WI38 (cell line): Measurements from ENCODE around the gene TESK2.
"Not testable (repeated sequence)": the region's sequence is repeated elsewhere in the genome, so short reads cannot be mapped to it uniquely, and the experiment has no call there.

Experiments used
- H3K4me3 ChIP-seq: 2 replicates; pipeline ENCODE4 v1.5.1; 2011; ENCODE audit warnings: low read depth, mild to moderate bottlenecking, control low read depth, low read length
- CTCF ChIP-seq: IDR thresholded peaks from 2 replicates; pipeline ENCODE4 v1.5.1; 2012; ENCODE audit warnings: low read depth, mild to moderate bottlenecking, control low read depth, low read length

TESK2 gene

GRCh38 chr1:45490626-45491486 is at the start of gene TESK2:
Gene TESK2 (minus strand): TSS chr1:45491163. CDS start chr1:45457785, 33,378 bp downstream.
- peak within 1 kb of the TSS; percentile 80 for H3K4me3 ChIP-seq
- no peak for TF ChIP-seq CTCF

DNA sequence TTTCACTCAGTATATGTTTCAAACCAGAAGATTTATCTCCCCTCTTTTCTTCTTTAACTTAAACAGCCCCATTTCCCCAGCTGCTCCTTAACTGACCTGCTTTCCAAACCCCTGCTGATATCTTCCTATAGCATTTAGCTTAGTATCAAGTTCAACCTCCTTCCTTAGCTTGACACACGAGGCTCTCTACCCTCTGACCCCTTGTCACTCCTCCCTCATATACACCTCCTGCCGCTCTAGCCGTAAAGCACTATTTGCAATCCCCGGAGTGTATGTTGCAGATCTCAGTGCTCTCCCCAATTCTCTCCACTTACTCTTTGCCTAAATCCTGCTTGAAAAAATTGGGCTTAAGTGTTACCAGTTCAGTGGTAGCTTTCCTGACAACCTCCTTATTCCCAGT is 45.9 kb upstream of the TESK2 start:
- H3K4me3 ChIP-seq, result no peak overlapping the region
- TF ChIP-seq CTCF, result no peak

DNA sequence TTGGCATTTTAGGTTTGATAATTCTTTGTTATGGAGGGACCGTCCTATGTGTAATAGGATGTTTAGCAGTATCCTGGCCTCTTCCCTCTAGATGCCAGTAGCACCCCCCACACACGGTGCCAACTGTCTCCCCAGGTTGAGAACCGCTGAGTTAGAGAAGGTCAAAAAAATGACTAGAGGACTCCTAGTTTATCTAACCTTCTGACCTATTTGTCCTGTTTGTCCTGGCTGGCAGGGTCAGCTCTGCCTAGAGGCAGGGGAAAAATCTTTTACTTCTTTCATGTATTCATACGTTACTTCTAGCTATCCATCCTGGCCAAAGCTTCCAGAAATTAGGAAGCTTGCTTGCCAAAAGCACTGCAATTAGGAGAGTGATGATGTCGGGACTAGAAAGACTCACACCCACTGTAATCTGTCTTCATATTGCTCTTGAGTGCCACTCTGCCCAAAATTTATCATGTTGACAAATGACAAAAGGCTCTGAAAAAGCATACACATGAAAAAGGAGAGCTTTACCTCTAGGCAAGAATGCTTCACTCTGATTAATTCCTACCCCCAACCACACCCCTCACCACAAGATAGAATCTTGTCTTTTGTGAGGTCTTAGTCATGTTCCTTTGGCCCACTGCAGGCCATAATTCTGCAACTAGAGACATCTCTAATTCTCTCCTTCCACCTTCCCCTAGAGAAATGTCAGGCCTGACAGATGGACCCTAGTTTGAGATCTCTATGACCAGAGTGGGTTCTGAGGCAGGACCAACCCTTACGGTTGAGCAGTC is 45.2 kb upstream of the TESK2 start:
- no peak overlapping the region for H3K4me3 ChIP-seq
- no peak for TF ChIP-seq CTCF

DNA sequence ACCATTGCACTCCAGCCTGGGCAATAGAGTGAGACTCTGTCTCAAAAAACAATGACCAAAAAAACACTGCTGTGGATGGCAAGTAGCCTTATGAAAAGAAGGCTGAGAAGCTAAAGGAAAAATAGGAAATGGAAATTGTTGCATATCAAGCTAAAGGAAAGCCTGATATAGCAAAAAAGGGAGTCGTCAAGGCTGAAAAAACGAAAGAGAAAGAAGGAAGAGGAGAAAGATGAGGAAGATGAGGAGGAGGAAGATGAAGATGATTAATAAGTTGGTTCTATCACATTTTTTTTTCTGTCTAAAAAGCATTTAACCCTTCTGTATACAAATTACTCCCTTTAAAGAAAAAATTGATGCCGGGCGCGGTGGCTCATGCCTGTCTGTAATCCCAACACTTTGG is 40.9 kb upstream of the TESK2 start:
- no peak overlapping the region for H3K4me3 ChIP-seq
- no peak for TF ChIP-seq CTCF

DNA sequence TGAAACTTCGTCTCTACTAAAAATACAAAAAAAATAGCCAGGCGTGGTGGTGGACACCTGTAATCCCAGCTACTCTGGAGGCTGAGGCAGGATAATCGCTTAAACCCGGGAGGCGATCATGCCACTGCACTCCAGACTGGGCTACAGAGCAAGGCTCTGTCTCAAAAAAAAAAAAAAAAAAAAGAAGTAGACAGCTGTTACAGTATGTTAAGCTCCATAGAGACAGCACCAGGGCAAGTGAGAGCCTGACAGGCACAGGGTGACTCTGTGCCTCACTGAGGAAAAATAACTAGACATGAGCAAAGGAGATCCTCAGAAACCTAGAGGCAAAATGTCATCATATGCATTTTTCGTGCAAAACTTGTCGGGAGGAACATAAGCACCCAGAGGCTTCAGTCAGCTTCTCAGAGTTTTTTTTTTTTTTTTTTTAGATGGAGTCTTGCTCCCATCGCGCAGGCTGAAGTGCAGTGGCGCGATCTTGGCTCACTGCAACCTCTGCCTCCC is 39.7 kb upstream of the TESK2 start:
- H3K4me3 ChIP-seq, result no peak overlapping the region
- no peak for TF ChIP-seq CTCF

- H3K4me3 ChIP-seq, result no peak overlapping the region
- TF ChIP-seq CTCF, result no peak
These were observed 35.2 kb upstream of the TESK2 start for GRCh38 chr1:45526135-45526644.

GRCh38 chr1:45523975-45524374 is 33.0 kb upstream of the TESK2 start:
- not testable (repeated sequence) for H3K4me3 ChIP-seq

DNA sequence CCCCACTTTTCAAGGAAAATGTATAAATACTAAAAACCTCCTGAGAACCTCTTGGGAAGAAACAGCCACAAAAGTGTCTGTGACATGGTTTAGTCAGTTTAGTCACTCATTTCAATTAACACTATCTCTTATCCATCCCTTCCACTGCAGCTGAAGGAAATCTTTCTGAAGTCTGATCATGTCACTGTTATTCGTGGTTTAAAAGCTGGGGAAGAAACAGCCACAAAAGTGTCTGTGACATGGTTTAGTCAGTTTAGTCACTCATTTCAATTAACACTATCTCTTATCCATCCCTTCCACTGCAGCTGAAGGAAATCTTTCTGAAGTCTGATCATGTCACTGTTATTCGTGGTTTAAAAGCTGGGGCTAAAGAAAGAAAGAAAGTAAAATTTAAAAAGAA is 32.6 kb upstream of the TESK2 start:
- H3K4me3 ChIP-seq, result not testable (repeated sequence)
